ENCODE results near the gene FOXK2. TPM values are rescaled to one million over a fixed set of nuclear protein-coding genes. Genes with fewer than 3 reads are reported as not detected.
"Not testable (repeated sequence)": the region's sequence is repeated elsewhere in the genome, so short reads cannot be mapped to it uniquely, and the experiment has no call there.

FOXK2 gene
- total RNA-seq, 1 donor from 2014 or later = 64.3 TPM

- H3K9me3 Mint-ChIP-seq (ENCODE audit: unreplicated experiment) = no peaks in the 10 kb centered on the region
- H3K4me1 Mint-ChIP-seq (ENCODE audit: unreplicated experiment) = no peaks in the 10 kb centered on the region
- H3K4me3 Mint-ChIP-seq (ENCODE audit: unreplicated experiment) = no peak overlapping the region
- DNase-seq (ENCODE audit: low spot score) = no peak
- H3K36me3 Mint-ChIP-seq (ENCODE audit: low read depth, unreplicated experiment) = peaks cover 13% of the 10 kb centered on the region
- peaks cover 3% of the 10 kb centered on the region for H3K27me3 Mint-ChIP-seq (ENCODE audit: unreplicated experiment)
- H3K27ac Mint-ChIP-seq (ENCODE audit: unreplicated experiment) = no peak overlapping the region
- no peak for TF ChIP-seq CTCF (IDR thresholded peaks at IDR 0.05; ENCODE audit: unreplicated experiment)
Observed at GRCh38 chr17:82577300-82577699, 57.8 kb downstream of the FOXK2 start.

DNA sequence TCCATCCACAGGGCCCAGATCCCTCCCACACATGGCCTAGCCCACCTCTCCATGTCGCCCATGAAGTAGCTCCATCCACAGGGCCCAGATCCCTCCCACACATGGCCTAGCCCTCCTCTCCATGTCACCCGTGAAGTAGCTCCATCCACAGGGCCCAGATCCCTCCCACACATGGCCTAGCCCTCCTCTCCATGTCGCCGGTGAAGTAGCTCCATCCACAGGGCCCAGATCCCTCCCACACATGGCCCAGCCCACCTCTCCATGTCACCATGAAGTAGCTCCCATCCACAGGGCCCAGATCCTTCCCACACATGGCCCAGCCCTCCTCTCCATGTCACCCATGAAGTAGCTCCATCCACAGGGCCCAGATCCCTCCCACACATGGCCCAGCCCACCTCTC is 60.4 kb downstream of the FOXK2 start:
- not testable (repeated sequence) for H3K27ac Mint-ChIP-seq (ENCODE audit: unreplicated experiment); H3K4me1 Mint-ChIP-seq (ENCODE audit: unreplicated experiment); H3K36me3 Mint-ChIP-seq (ENCODE audit: low read depth, unreplicated experiment); H3K9me3 Mint-ChIP-seq (ENCODE audit: unreplicated experiment); H3K27me3 Mint-ChIP-seq (ENCODE audit: unreplicated experiment); DNase-seq (ENCODE audit: low spot score); H3K4me3 Mint-ChIP-seq (ENCODE audit: unreplicated experiment)

DNA sequence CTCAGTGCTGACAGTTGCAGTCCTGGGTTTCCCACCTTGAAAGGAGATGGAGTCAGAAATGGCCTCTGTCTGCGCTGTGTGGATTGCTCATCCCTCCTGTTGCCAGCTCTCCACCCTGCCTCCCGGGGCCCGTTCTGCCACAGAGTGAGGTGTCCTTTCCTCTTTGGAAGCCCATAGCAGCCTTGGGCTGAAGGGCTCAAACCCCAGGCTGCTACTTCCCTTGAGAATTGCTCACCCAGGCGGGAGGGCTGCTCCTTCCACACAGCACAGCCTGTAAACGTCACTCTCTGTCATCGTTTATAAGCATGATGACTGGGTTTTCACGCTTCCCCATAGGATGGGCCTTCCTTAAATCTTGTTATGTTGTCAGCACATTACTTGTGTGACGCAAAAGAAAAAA is 62.7 kb downstream of the FOXK2 start:
- peaks cover 13% of the 10 kb centered on the region for H3K36me3 Mint-ChIP-seq (ENCODE audit: low read depth, unreplicated experiment)

GRCh38 chr17:82582709-82583108 is 63.2 kb downstream of the FOXK2 start:
- H3K4me3 Mint-ChIP-seq (ENCODE audit: unreplicated experiment) = no peak overlapping the region
- H3K4me1 Mint-ChIP-seq (ENCODE audit: unreplicated experiment) = peaks cover 5% of the 10 kb centered on the region
- no peak for DNase-seq (ENCODE audit: low spot score)
- H3K36me3 Mint-ChIP-seq (ENCODE audit: low read depth, unreplicated experiment) = peaks cover 14% of the 10 kb centered on the region
- peaks cover 10% of the 10 kb centered on the region for H3K27me3 Mint-ChIP-seq (ENCODE audit: unreplicated experiment)
- H3K9me3 Mint-ChIP-seq (ENCODE audit: unreplicated experiment) = no peaks in the 10 kb centered on the region
- H3K27ac Mint-ChIP-seq (ENCODE audit: unreplicated experiment) = no peak overlapping the region
- no peak for TF ChIP-seq CTCF (IDR thresholded peaks at IDR 0.05; ENCODE audit: unreplicated experiment)

More for the DNA sequence above, 62.7 kb downstream of the FOXK2 start:
- peaks cover 8% of the 10 kb centered on the region for H3K27me3 Mint-ChIP-seq (ENCODE audit: unreplicated experiment)
- no peak for DNase-seq (ENCODE audit: low spot score)
- H3K27ac Mint-ChIP-seq (ENCODE audit: unreplicated experiment) = peak overlapping the region; percentile 48
- H3K9me3 Mint-ChIP-seq (ENCODE audit: unreplicated experiment) = no peaks in the 10 kb centered on the region
- H3K4me1 Mint-ChIP-seq (ENCODE audit: unreplicated experiment) = peaks cover 4% of the 10 kb centered on the region
- no peak overlapping the region for H3K4me3 Mint-ChIP-seq (ENCODE audit: unreplicated experiment)
- no peak for TF ChIP-seq CTCF (IDR thresholded peaks at IDR 0.05; ENCODE audit: unreplicated experiment)

- TF ChIP-seq CTCF (IDR thresholded peaks at IDR 0.05; ENCODE audit: unreplicated experiment) = no peak
- Mint-ChIP-seq H3K9me3 (ENCODE audit: unreplicated experiment) (no peaks in the 10 kb centered on the region), H3K27ac (ENCODE audit: unreplicated experiment) (no peak overlapping the region), H3K27me3 (ENCODE audit: unreplicated experiment) (peaks cover 7% of the 10 kb centered on the region), H3K4me1 (ENCODE audit: unreplicated experiment) (peaks cover 11% of the 10 kb centered on the region), H3K4me3 (ENCODE audit: unreplicated experiment) (no peak overlapping the region), H3K36me3 (ENCODE audit: low read depth, unreplicated experiment) (peaks cover 20% of the 10 kb centered on the region)
- DNase-seq (ENCODE audit: low spot score) = no peak
Observed at GRCh38 chr17:82583720-82584234, 64.2 kb downstream of the FOXK2 start.

DNA sequence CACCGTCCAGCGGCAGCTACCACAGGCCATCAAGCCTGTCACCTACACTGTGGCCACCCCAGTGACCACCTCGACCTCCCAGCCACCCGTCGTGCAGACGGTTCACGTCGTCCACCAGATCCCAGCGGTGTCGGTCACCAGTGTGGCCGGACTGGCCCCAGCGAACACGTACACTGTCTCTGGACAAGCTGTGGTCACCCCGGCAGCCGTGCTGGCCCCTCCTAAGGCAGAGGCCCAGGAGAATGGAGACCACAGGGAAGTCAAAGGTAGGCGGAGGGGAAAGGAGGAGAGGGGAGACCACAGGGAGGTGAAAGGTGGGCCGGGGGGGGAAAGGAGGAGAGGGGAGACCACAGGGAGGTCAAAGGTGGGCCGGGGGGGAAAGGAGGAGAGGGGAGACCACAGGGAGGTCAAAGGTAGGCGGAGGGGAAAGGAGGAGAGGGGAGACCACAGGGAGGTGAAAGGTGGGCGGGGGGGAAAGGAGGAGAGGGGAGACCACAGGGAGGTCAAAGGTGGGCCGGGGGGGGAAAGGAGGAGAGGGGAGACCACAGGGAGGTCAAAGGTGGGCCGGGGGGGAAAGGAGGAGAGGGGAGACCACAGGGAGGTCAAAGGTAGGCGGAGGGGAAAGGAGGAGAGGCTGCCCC is 66.5 kb downstream of the FOXK2 start:
- not testable (repeated sequence) for H3K9me3 Mint-ChIP-seq (ENCODE audit: unreplicated experiment); DNase-seq (ENCODE audit: low spot score); H3K27me3 Mint-ChIP-seq (ENCODE audit: unreplicated experiment)
- Mint-ChIP-seq H3K36me3 (ENCODE audit: low read depth, unreplicated experiment) (peaks cover 26% of the 10 kb centered on the region), H3K4me1 (ENCODE audit: unreplicated experiment) (peaks cover 14% of the 10 kb centered on the region), H3K4me3 (ENCODE audit: unreplicated experiment) (peak overlapping the region; percentile 71), H3K27ac (ENCODE audit: unreplicated experiment) (peak overlapping the region; percentile 89)
